Upper lobe of right lung (tissue), 1 donor: Measurements from ENCODE around the gene TNRC6B. TPM values are rescaled to one million over a fixed set of nuclear protein-coding genes. Genes with fewer than 3 reads are reported as not detected.

Experiments used
- ATAC-seq: fragments of 200-7000 bp; cut with Tn5 transposase; one replicate; pipeline ENCODE4 v1.9.1; 2020; ENCODE audit warnings: mild to moderate bottlenecking, moderate library complexity
- DNase-seq: peaks from one replicate; pipeline ENCODE4 v3.0.0-alpha.2; 2020
- H3K27ac ChIP-seq: fragments of 200-600 bp; one replicate; pipeline ENCODE4 v1.8.0; 2022
- H3K27me3 ChIP-seq: fragments of 200-600 bp; one replicate; pipeline ENCODE4 v1.8.0; 2022; ENCODE audit warnings: mild to moderate bottlenecking
- H3K36me3 ChIP-seq: fragments of 200-600 bp; one replicate; pipeline ENCODE4 v1.8.0; 2022
- H3K4me1 ChIP-seq: fragments of 200-600 bp; one replicate; pipeline ENCODE4 v1.8.0; 2022
- H3K4me3 ChIP-seq: fragments of 200-600 bp; one replicate; pipeline ENCODE4 v1.8.0; 2022; ENCODE audit warnings: mild to moderate bottlenecking
- H3K9me3 ChIP-seq: fragments of 200-600 bp; one replicate; pipeline ENCODE4 v1.8.0; 2022
- intact Hi-C: fragments of 100-400 bp; cut with DNase I; formaldehyde crosslinking; loops from one replicate; pipeline ENCODE4 v1.11.0; 2022
- long read RNA-seq: library from polyadenylated mRNA; unstranded; transcript quantifications from one replicate; pipeline ENCODE4 v2.0.0, GENCODE V29; 2021
- total RNA-seq: library from RNA; stranded (reverse); fragmentation: NEBNext Ultra II Directional; extraction: Animal tissue kit (Norgen Biotek cat#: 25700); gene quantifications from one replicate; pipeline ENCODE4 v1.2.1, GENCODE V29; 2021
- TF ChIP-seq, protein P1 (sequence below): fragments of 200-600 bp; IDR thresholded peaks from one replicate; pipeline ENCODE4 v1.8.0; 2022; ENCODE audit warnings: antibody characterized with exemption
- donor health status: DM: no; HTN: yes; CAD: no; lungs with severe emphysema.

TNRC6B gene
- 46.4 TPM for total RNA-seq
- long read RNA-seq, partial matches to known transcripts = 12 of 26 reads
- long read RNA-seq, other reads (novel, unspliced or antisense) = 14 of 26 reads

GRCh38 chr22:40177738-40178416 lies at the start of gene TNRC6B:
TNRC6B (plus strand) TSS chr22:40177925; CDS start chr22:40178136, 211 bp downstream.
- Histone ChIP-seq H3K27me3 (no peaks in the 10 kb centered on the region), H3K4me3 (peak within 1 kb of the TSS; percentile 86), H3K36me3 (no peaks in the 10 kb centered on the region), H3K9me3 (no peaks in the 10 kb centered on the region), H3K4me1 (peaks cover 49% of the 10 kb centered on the region), H3K27ac (peak within 1 kb of the TSS; percentile 90)
- DNase-seq (peak; percentile 63), ATAC-seq (peak; percentile 99)
- TF ChIP-seq, protein P1, sequence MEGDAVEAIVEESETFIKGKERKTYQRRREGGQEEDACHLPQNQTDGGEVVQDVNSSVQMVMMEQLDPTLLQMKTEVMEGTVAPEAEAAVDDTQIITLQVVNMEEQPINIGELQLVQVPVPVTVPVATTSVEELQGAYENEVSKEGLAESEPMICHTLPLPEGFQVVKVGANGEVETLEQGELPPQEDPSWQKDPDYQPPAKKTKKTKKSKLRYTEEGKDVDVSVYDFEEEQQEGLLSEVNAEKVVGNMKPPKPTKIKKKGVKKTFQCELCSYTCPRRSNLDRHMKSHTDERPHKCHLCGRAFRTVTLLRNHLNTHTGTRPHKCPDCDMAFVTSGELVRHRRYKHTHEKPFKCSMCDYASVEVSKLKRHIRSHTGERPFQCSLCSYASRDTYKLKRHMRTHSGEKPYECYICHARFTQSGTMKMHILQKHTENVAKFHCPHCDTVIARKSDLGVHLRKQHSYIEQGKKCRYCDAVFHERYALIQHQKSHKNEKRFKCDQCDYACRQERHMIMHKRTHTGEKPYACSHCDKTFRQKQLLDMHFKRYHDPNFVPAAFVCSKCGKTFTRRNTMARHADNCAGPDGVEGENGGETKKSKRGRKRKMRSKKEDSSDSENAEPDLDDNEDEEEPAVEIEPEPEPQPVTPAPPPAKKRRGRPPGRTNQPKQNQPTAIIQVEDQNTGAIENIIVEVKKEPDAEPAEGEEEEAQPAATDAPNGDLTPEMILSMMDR = peak; percentile 10
- intact Hi-C loops = no loop called here

- TF ChIP-seq, protein P1 = no peak
- ATAC-seq (peak; percentile 51), DNase-seq (no peak)
- H3K4me3 ChIP-seq = no peak overlapping the region
- no peak overlapping the region for H3K27ac ChIP-seq
- H3K36me3 ChIP-seq = peaks cover 20% of the 10 kb centered on the region
- no peaks in the 10 kb centered on the region for H3K4me1 ChIP-seq
- intact Hi-C loops = no loop called here
- H3K27me3 ChIP-seq = no peaks in the 10 kb centered on the region
- H3K9me3 ChIP-seq = no peaks in the 10 kb centered on the region
Measured at GRCh38 chr22:40128989-40129388, 48.7 kb upstream of the TNRC6B start.

GRCh38 chr22:40137132-40137531 lies 40.6 kb upstream of the TNRC6B start:
- ATAC-seq (no peak), DNase-seq (no peak)
- Histone ChIP-seq H3K36me3 (no peaks in the 10 kb centered on the region), H3K9me3 (no peaks in the 10 kb centered on the region), H3K27ac (no peak overlapping the region), H3K4me1 (no peaks in the 10 kb centered on the region), H3K27me3 (no peaks in the 10 kb centered on the region), H3K4me3 (no peak overlapping the region)
- TF ChIP-seq, protein P1 = no peak
- intact Hi-C loops = no loop called here

- Histone ChIP-seq H3K4me3 (no peak overlapping the region), H3K9me3 (no peaks in the 10 kb centered on the region), H3K36me3 (no peaks in the 10 kb centered on the region), H3K27ac (no peak overlapping the region), H3K27me3 (no peaks in the 10 kb centered on the region), H3K4me1 (no peaks in the 10 kb centered on the region)
- ATAC-seq (no peak), DNase-seq (no peak)
- TF ChIP-seq, protein P1 = no peak
- intact Hi-C loops = no loop called here
Measured at GRCh38 chr22:40138866-40139265, 38.9 kb upstream of the TNRC6B start.

DNA sequence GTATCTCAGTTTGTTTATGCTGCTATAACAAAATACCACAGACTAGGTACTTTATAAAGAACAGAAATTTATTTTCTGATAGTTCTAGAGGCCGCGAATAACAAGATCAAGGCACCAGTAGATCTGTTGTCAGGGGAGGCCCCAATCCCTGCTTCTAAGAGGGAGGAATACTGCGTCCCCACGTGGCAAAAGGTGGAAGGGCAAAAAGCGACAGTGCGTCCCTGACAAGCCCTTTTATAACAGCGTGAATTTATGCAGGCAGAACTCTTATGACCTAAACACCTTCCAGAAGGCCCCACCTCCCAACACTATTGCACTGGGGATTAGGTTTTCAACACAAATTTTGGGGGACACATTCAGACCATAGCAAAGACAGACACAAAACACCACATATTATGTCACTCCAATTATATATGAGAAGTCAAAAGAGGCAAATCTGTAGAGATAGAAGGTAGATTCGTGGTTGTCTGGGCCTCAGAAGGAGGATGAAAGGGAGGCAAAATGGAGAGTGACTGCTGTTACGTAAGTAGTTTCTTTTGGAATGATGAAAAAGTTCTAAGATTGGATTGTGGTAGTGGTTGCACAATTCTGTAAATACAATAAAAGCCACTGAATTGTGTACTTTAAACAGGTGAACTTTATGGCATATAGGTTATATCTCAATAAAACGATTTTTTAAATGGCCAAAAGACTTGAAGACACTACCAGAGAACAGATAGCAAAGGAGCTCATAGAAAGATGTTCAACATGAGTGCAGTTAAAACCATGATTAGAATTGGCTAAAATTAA lies 30.1 kb upstream of the TNRC6B start:
- intact Hi-C loops = no loop called here
- no peaks in the 10 kb centered on the region for H3K9me3 ChIP-seq
- TF ChIP-seq, protein P1 = no peak
- no peak overlapping the region for H3K27ac ChIP-seq
- ATAC-seq = no peak
- no peaks in the 10 kb centered on the region for H3K4me1 ChIP-seq
- DNase-seq = no peak
- no peaks in the 10 kb centered on the region for H3K27me3 ChIP-seq
- H3K36me3 ChIP-seq = no peaks in the 10 kb centered on the region
- H3K4me3 ChIP-seq = no peak overlapping the region
